Measurements from ENCODE around the gene SULT2B1. TPM values are rescaled to one million over a fixed set of nuclear protein-coding genes. Genes with fewer than 3 reads are reported as not detected.
"Not testable (repeated sequence)": the region's sequence is repeated elsewhere in the genome, so short reads cannot be mapped to it uniquely, and the experiment has no call there.

Gene SULT2B1
- total RNA-seq, result not detected in 2 replicates

GRCh38 chr19:48551437-48552302 is at the start of gene SULT2B1:
TSS of gene SULT2B1 (plus strand) at chr19:48552172. CDS start at chr19:48552253, 81 bp downstream.
- no peak for DNase-seq (ENCODE audit: low read depth)

- no peak for DNase-seq (ENCODE audit: low read depth)
These were observed 49.5 kb upstream of the SULT2B1 start for GRCh38 chr19:48502350-48503018.

- DNase-seq (ENCODE audit: low read depth), result peak; percentile 56
These were observed 45.7 kb upstream of the SULT2B1 start for GRCh38 chr19:48506138-48506733.

DNA sequence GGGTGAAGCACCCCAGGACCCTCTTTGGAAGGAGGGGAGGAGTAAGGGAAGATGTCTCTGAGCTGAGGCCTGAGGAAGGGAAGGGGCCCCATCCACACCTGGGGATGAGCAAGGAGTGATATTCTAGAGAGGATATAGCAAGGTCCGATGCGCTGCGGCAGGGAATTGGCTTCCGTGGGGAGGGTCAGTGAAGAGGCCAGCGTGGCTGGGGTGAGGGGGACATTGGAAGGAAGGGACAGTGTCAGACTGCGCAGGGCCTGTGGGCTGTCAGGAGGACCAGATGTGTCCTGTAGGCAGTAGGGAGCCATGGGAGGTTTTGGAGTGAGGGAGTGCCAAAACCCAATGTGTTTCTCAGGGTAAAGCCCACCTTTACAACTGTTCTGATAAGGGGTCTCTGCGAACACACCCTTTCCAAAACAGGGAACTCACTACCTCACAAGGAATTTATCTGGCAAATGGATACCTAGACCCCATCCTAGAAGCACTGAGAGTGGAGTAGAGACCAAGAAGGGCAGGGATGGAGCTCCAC is 44.0 kb upstream of the SULT2B1 start:
- DNase-seq (ENCODE audit: low read depth), result no peak

DNA sequence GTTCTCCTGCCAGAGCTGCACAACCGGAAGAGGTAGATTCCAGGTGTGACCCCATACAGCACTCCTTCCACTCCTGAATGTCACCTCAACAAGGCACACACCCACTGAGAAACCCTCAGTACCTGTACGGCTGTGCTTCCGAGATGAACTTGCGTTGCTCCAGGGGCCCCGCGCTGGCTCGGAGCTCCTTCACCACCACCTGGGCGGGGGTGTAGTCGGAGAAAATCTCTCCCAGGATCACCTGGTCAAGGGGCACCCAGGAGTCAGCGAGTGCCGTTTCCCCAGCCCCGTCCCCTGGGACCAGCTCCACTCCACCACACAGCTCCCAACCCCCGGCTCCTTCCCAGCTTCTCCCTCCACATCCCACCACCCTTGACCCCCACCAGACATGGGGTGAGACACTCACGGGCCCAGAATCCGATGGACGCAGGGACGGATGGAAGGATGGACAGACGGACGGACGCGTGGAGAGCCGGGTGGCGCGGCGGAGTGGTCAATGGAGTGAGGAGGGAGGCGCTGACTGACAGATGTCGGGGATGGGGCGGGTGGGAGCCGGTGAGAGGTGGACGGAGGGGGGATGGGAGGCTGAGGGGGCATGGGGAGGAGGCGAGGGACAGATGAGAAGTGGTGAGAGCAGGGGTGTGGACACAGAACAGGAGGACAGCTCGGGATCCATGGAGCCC is 43.1 kb upstream of the SULT2B1 start:
- no peak for DNase-seq (ENCODE audit: low read depth)

DNA sequence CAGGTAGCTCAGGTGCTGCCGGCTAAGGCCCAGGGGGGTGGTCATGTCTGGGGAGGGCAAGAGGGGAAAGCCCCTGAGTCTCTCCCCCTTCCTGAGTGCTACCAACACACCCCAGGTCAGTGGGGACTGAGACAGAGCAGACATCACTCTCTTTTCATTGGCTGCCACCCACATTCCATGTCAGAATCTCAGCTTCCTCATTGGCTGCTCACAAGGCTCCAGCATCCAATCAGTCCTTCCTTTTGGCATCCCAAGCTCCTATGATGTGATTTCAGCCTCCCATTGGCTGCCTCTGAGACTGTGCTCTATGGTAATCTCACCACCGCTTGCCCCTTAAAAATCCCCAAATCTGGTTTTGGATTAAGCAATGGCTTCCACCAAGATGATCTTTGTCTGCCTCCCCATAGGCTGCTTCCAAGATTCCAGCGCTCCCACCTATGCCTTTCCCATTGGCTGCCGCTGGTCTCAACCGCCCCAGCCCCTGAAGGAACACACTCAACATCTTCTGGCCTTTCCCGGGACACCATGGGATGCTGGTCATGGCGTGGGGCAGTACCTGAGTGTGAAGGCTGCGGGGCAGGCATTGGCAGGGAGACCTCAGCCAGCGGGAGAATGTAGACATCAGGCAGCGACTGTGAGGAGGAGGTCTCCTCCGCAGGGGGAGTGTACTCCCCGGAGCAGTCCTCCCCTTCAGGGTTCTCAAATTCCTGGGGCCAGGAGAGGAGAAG is 42.3 kb upstream of the SULT2B1 start:
- DNase-seq (ENCODE audit: low read depth), result no peak

DNA sequence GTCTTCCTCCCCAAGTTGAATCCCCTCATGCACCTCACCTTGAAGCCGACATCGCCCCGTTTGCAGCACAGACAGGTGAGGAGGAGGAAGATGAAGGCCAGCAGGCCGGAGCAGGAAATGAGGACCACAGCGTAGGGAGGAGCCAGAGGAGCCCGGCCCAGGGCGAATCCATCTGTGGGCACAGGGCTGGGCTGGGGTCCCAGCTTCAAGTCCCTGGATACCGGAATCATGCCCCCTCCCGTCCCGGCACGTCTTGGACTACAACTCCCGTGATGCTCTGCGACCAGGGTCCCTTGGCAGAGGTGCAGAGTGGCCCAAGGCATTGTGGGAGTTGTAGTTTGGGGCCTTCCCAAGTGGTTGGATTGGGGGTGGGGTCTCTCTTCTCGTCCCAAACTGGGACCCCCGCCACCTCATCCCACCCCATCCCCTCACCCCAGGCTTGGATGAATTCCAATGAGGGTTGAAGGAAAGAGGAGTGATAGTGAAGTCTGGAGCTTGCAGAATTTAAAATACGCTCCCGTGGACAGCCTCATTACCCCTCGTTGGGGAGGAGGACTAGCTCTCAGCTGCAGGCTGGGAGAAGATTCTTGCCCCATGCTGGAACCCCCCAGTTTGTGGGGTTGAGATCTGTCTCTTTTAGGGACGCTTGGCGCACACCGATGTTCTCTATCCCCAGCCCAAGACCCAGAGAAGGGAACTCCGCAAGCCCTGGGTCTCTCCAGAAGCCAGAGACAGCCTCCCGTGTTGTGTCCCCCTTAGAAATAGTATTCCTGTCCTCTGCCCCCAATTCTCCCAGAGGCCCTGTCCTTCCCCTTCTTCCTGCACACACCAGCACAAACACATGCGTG is 41.3 kb upstream of the SULT2B1 start:
- DNase-seq (ENCODE audit: low read depth), result peak; percentile 31

DNA sequence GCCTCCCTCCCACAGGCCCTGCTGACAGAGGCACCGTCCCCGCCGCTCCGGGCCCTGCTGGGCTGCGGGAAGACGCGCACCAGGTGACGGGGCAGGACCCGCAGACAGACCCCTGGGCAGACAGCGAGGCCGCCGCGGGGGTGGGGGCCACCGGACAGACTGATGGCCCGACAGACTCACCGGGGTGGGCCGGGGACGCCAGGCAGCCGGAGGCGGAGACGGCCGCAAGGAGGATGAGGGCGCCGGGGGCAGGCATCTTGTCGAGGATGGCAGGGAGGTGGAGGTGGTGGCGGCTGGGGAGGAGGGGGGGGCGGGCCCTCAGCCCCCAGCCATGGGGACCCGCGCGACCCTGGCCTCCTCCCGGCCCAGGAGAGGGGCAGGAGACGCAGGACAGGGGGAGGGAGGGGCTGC is 40.6 kb upstream of the SULT2B1 start:
- no peak for DNase-seq (ENCODE audit: low read depth)

DNA sequence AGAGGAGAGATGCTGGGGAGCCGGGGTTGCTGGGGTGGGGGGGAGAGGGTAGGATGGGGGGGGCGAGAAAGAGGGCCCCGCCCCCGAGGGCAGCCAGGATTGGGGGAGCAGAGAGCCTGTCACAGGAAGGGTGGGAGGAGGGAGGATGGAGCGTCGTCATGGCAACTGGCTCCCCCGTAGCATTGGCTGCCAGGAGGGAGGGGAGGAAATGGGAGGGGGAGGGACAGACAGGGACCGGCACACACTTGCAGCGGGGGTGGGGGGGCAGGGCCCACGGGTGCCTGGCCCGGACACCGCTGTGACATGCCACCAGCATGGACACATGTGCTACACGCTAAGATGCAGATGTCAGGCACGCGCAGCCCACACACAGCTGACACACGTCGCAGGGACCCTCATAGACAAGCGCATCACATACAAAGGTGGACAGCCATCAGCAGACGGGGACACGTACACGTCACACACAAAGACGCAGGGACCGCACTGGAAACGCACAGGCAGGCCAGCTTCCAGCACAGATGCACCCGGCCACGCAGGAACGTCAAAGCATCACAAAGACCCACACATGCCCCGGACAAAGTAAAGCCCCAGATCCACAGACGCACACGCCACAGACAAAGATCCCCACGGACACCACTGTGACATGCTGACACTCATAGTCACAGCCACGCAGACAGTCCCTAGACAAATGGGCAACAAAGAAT is 40.0 kb upstream of the SULT2B1 start, which contains the start of gene LMTK3:
Gene LMTK3, minus strand, starts transcription at position 36 of the 704 bp plus-strand sequence. CDS start 259 bp downstream, outside the sequence.
- DNase-seq (ENCODE audit: low read depth), result no peak

DNA sequence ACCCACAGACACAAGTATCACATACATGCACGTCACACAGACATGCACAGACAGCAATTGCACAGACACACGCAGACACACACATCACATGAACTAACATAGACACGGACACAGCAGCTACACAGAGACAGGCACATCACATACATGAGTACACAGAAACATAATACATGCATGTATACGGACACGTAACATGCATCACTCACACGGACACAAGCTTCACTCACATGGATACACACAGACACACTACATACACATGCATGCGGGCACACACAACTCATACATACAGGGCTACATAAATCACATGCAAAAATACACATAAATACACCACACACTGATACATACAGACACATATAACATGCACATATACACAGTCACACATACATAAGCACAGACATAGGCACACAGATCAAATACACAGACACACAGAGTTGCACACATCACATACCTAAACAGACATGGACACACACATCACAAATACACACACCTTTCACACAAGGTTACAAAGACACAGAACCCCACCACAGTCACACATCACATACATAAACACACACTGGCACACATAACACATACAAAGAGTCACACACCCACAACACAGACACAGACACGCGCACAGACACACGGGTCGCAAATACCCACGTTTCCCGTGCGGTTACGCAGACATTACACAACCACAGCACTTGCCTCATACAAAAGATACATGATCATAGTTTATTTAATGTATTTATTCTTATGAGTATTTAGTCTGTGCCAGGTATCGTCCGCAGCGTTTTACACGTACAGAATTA is 39.3 kb upstream of the SULT2B1 start:
- DNase-seq (ENCODE audit: low read depth), result no peak

- DNase-seq (ENCODE audit: low read depth), result peak; percentile 61
These were observed 38.5 kb upstream of the SULT2B1 start for GRCh38 chr19:48513289-48514122.

DNA sequence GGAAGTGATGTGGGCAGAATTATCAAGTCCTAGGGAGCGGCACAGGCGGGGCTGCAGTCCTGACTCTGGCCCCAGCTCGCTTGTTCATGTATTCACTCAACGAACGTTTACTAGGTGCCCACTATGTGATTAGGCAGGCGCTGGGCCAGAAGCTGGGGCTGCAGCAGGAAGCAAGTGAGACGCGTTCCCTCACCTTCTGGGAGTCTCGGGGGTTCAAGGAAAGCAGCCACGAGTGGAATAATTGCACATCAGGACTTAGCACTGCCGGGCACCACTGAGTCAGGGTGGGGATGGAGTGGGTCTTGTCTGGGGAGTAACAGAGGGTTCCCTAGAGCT is 37.9 kb upstream of the SULT2B1 start:
- DNase-seq (ENCODE audit: low read depth), result no peak

- DNase-seq (ENCODE audit: low read depth), result peak; percentile 46
These were observed 35.4 kb upstream of the SULT2B1 start for GRCh38 chr19:48516536-48516935.

GRCh38 chr19:48518207-48518606 is 33.8 kb upstream of the SULT2B1 start:
- DNase-seq (ENCODE audit: low read depth), result no peak

- DNase-seq (ENCODE audit: low read depth), result not testable (repeated sequence)
These were observed 32.5 kb upstream of the SULT2B1 start for GRCh38 chr19:48519426-48519825.

- no peak for DNase-seq (ENCODE audit: low read depth)
These were observed 31.8 kb upstream of the SULT2B1 start for GRCh38 chr19:48520134-48520533.

DNA sequence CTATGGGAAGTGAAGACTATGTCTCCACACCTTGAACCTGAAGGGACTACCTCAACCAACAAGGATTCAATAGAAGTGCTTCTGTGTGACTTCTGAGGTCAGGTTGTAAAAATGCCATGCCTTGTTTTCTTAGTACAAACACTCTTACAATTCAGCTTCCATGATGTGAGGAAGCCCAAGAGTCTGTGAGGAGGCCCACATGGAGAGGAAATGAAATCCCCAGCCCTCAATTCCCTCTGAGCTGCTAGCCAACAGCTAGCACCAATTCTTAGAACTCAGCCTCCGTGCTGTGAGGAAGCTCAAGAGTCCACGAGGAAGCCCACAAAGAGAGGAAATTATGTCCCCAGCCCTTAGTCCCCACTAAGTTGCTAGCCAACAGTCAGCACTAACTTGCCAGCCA is 27.8 kb upstream of the SULT2B1 start:
- no peak for DNase-seq (ENCODE audit: low read depth)

DNA sequence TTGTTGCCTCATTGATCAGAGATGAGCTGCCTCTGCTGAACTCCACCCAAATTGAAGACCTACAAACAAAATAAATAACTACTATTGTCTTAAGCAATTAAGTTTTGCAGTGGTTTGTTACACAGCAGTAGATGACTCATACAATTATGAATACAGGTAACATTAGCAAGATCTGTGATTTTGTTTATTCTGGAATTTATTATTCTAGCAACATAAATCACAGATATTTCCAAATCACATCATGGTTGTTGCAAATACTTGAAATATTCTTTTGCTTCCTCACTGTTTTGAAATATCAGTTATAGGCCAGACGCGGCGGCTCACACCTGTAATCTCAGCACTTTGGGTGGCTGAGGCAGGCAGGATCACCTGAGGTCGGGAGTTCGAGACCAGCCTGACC is 27.2 kb upstream of the SULT2B1 start:
- no peak for DNase-seq (ENCODE audit: low read depth)
